Measurements from ENCODE around the gene ACMSD.

DNA sequence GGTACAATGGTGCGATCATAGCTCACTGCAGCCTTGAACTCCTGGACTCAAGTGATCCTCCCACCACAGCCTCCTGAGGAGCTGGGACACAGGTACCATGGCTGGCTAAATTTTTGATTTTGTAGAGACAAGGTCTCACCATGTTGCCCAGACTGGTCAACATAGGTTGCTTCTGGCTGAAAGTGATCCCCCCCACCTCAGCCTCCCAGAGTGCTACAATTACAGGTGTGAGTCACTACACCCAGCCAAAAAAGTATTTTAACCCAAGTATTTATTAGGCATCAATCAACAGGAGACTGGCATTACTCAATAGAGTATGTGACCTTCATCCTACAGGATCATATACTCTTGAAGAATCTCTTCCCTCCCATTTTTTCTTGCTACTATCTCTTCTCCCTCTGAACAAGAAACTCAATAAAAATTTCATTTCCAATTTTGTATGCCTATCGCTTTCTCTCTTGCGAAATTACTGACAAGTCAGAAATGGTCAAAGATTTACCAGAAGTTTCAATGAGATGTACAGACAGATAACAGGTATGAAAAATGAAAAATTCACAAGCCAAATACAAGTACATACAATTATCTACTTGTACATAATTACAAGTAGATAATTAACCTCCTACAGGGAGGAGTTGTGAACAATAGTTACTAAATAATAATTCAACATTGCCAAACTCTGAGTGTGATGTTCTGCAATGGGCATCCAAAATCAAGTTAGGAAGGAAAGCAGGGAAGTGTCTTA, 45.3 kb downstream of the ACMSD start:
- TF ChIP-seq, protein P1, sequence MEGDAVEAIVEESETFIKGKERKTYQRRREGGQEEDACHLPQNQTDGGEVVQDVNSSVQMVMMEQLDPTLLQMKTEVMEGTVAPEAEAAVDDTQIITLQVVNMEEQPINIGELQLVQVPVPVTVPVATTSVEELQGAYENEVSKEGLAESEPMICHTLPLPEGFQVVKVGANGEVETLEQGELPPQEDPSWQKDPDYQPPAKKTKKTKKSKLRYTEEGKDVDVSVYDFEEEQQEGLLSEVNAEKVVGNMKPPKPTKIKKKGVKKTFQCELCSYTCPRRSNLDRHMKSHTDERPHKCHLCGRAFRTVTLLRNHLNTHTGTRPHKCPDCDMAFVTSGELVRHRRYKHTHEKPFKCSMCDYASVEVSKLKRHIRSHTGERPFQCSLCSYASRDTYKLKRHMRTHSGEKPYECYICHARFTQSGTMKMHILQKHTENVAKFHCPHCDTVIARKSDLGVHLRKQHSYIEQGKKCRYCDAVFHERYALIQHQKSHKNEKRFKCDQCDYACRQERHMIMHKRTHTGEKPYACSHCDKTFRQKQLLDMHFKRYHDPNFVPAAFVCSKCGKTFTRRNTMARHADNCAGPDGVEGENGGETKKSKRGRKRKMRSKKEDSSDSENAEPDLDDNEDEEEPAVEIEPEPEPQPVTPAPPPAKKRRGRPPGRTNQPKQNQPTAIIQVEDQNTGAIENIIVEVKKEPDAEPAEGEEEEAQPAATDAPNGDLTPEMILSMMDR (conservative IDR thresholded peaks at IDR 0.05; ENCODE audit: low read length), result no peak
- TF ChIP-seq EZH2phosphoT487 (IDR thresholded peaks at IDR 0.05; ENCODE audit: borderline replicate concordance, low read depth, low read length), result no peak

All from OCI-LY7 (cell line).